GM19238 (cell line): ENCODE results near the gene POLN.

Source experiments
- DNase-seq: peaks from one replicate; pipeline ENCODE4 v3.0.0; 2011; ENCODE audit warnings: low spot score; ENCODE audit not compliant: insufficient read length

Gene POLN

GRCh38 chr4:2059726-2060602 lies 182.0 kb downstream of the POLN start:
- no peak for DNase-seq

- DNase-seq: no peak
Observed at GRCh38 chr4:2059046-2059725, 182.7 kb downstream of the POLN start, which contains the start of gene NAT8L. Gene NAT8L (plus strand): TSS chr4:2059327. CDS start chr4:2059512, 185 bp downstream.

- no peak for DNase-seq
Observed at GRCh38 chr4:2058264-2059045, 183.5 kb downstream of the POLN start.

GRCh38 chr4:2057382-2058065 lies 184.4 kb downstream of the POLN start:
- DNase-seq: no peak

- no peak for DNase-seq
Observed at GRCh38 chr4:2054217-2054616, 187.7 kb downstream of the POLN start.

- DNase-seq: no peak
Observed at GRCh38 chr4:2051086-2051485, 190.8 kb downstream of the POLN start.

- DNase-seq: no peak
Observed at GRCh38 chr4:2049811-2050210, 192.1 kb downstream of the POLN start.

GRCh38 chr4:2049381-2049780 lies 192.5 kb downstream of the POLN start:
- no peak for DNase-seq

GRCh38 chr4:2048831-2049230 lies 193.1 kb downstream of the POLN start:
- no peak for DNase-seq

GRCh38 chr4:2047781-2048581 lies 193.9 kb downstream of the POLN start:
- DNase-seq: no peak

GRCh38 chr4:2047031-2047660 lies 194.8 kb downstream of the POLN start:
- peak; percentile 1 for DNase-seq

- DNase-seq: peak; percentile 4
Observed at GRCh38 chr4:2046031-2046961, 195.6 kb downstream of the POLN start.

GRCh38 chr4:2045518-2045951 lies 196.4 kb downstream of the POLN start:
- peak; percentile 42 for DNase-seq

- DNase-seq: peak; percentile 2
Observed at GRCh38 chr4:2044542-2045517, 197.1 kb downstream of the POLN start.

- no peak for DNase-seq
Observed at GRCh38 chr4:2044119-2044485, 197.8 kb downstream of the POLN start.

GRCh38 chr4:2043396-2044118 lies 198.4 kb downstream of the POLN start:
- DNase-seq: peak; percentile 4

GRCh38 chr4:2042947-2043395 lies 198.9 kb downstream of the POLN start:
- peak; percentile 1 for DNase-seq
